NOMO-1 treated with dmso at 0.1 percent for 144 hours (cell line): ENCODE data around the gene S1PR1.
"Not testable (repeated sequence)": the region's sequence is repeated elsewhere in the genome, so short reads cannot be mapped to it uniquely, and the experiment has no call there.

Experiments
- DNase-seq: peaks from one replicate; lab custom pipeline; 2025; ENCODE audit not compliant: unreplicated experiment; lab: John Stamatoyannopoulos, UW

S1PR1 gene

DNA sequence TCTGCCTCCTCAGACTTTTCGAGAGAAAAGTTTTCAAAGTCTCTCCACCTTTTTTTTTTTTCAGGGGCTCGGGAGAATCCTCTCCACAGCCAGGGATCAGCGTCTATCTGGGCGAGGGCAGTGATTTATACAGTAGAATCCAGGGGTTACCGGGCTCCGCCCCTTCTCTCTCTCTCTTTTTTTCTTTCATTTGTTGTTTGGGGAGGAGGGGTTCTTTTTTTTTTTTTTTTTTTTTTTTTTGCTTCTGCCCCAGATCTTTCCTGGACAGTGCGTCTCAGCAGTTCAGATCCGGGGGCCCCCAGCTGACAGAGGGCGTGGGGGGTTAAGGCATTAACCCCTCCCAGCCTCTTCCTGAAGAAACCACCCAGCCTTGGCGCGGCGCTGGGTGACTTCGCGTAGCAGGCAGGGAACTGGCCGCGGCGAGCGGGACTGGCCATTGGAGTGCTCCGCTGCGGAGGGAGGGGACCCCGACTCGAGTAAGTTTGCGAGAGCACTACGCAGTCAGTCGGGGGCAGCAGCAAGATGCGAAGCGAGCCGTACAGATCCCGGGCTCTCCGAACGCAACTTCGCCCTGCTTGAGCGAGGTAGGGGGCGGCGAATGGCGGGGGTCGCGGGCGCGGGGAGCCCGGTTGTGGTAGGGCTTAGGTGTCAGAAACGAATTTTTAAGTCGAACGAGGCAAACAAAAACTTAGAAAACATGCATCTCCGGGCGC, at the start of gene S1PR1:
Gene S1PR1 (plus strand): TSS at position 504 of the 713 bp plus-strand sequence. CDS start 1,966 bp downstream, outside the sequence.
- no peak for DNase-seq

DNA sequence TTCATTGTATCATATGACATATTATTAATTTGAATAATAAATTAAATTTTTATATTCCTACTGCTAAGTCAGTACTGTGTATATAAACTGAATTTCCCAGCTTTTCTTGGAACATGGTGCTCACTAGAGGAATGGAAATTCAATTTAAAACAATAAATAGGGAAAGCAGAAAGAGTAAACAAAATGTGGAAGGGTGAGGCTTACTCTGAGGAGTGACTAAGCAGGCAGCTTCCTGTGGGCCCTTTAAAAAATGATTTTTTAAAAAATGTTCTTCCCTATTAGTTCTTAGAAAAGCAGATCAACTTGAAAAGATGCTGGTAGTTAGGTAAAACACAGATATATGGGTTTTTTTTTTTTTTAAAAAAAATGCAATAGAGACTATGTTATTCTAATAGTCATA, 49.5 kb upstream of the S1PR1 start:
- no peak for DNase-seq

DNA sequence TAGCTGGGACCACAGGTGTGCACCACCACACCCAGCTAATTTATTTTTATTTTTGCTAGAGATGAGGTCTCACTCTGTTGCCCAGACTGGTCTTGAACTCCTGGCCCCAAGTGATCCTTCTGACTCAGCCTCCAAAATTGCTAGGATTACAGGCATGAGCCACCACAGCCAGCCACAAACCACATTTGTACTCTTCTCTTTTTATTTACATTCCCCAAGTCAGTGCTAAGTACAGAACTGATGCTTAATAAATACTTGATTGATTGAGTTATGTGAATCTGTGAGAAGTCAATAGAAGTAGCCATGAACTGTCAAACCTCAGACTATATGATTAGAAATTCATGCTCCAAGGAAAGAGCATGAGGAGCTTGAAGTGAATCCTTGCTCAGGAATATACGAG, 48.5 kb upstream of the S1PR1 start:
- DNase-seq = no peak

DNA sequence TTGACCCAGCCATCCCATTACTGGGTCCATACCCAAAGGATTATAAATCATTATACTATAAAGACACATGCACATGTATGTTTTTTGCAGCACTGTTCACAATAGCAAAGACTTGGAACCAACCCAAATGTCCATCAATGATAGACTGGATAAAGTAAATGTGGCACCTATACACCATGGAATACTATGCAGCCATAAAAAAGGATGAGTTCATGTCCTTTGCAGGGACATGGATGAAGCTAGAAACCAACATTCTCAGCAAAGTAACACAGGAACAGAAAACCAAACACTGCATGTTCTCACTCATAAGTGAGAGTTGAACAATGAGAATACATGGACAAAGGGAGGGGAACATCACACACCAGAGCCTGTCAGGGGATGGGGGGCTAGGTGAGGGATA, 47.9 kb upstream of the S1PR1 start:
- DNase-seq = not testable (repeated sequence)

DNA sequence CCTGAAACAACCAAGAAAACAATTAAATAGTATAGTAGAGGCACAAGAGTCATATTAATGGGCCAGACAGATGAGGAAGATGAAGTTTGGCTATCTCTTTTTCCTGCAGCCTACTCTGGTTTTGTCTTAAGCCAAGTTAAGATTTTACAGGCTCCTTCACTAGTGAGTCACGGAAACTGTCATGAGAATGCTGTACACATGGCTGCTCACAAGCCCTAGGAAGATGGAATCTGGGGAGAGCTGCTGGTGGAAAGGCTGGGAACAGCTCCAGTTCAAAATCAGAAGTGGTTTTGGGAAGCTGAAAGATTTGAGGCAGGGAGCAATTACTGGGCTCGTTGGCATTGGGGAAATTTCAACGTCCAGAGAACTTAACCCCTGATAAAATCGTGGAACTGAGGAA, 46.4 kb upstream of the S1PR1 start:
- no peak for DNase-seq

DNA sequence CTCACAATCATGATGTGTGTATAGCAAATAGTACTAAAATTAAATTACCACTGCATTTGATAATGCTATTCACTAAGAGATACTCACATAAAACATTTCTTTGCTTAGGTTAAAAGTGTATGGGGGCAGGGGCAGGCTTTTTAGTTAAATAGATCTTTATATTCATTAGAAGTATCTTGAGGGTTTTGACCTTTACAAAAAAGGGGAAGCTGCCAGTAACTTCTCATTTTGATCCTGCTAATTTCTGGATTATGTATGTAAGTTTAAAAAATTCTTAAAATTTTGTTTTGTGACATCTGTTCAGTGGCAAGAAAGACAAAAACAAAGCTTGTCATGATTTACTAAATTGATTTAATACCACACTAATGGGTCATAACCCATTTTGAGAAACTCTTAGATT, 45.8 kb upstream of the S1PR1 start:
- DNase-seq = no peak

DNA sequence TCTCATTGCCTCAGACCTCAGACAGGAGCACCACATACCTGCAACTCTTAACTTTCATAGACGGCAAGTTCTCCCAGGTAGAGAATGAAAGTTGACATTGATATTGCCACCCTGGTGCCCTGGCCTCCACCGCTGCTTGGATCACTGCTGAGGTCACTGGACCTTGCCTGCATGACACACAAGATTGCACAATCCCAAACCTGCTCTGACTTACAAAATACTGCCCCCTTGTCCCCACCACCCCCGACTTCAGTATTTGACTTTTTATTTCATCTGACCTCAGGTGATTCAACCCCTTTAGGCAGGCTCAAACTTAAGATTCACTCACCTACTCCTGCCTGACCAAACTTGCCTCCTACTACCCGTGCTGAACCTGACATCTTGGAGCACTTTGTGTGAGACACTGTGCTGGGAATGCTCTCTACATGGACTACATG, 43.1 kb upstream of the S1PR1 start:
- no peak for DNase-seq

DNA sequence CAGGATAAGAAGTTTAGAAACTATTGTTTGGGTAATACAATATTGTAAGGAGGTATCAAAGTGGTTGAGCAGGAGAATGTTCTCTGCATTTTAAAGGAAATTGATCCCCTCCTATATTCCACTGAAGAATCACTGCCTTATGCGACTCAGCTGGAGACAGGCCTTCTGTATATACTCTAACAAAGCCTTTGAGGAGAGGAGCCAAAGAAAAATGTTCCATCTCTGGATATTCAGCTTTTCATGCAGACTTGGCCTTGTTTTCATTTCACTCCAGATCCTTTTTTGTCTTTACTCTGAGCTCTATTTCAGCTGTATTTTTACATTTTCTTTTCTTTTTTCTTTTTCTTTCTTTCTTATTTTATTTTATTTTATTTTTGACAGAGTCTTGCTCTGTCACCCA, 42.1 kb upstream of the S1PR1 start:
- no peak for DNase-seq

DNA sequence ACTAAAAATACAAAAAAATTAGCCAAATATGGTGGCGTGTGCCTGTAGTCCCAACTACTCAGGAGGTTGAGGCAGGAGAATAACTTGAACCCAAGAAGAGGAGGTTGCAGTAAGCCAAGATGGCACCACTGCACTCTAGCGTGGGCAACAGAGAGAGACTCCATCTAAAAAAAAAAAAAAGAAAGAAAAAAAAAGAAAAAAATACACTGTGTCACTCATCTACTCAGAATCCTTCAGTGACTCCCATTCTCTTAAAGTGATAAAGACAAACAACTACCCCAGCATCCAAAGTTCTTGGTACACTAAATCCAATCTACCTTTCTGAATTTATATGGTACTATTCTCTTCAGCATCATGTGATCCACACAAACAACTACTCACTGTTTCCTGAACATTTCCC, 40.2 kb upstream of the S1PR1 start:
- DNase-seq = no peak

DNA sequence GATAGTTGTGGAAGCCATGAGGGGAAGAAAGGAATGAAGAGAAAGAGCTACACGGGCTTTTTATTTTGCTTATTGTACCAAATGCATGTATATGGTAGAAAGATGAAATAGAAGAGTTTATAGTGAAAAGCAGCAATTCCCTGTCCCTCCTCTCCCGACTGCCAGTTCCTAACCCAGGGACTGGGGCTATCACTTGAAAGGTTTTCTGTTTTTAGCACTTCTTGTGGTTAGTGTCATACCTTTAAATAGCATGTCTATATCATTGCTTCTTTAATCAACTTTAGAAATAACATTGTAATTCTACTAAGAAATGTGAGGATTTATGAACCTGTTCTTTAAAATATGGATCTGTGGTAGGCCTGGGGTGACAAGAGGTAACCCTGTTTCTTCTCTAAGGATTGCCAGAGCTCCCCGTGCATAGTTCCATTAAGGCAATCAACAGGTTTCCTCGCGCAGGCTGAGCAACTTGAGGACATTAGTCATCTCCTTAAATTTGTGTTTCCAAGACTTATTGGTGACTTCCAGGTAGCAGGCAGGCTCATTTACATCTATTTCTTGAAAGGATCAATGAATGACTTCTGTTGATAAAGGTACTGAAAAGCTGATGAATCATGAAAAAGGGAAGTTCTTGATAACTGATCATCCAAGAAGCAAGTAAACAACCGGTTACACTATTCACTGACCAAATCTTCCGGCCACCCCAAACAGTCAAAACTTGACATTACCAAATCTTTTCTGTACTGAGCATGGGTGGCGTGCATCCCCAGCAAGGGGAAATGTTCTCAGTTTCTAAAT, 37.8 kb upstream of the S1PR1 start:
- DNase-seq = no peak

DNA sequence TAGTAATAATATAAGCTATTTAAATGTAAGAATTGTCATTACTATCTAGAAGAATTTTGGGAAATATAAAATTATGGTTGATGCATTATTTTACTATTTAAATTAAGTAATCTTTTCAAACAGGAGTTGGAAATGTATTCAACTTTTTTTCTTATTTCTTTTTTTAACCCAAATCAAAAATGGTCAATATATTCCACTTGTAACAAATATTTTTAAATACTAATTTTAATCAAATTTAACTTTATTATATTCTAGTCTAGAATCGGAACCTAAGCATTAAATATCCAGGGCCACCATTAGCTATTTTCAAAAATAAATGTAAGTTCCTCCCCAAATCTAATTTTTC, 37.2 kb upstream of the S1PR1 start:
- no peak for DNase-seq

DNA sequence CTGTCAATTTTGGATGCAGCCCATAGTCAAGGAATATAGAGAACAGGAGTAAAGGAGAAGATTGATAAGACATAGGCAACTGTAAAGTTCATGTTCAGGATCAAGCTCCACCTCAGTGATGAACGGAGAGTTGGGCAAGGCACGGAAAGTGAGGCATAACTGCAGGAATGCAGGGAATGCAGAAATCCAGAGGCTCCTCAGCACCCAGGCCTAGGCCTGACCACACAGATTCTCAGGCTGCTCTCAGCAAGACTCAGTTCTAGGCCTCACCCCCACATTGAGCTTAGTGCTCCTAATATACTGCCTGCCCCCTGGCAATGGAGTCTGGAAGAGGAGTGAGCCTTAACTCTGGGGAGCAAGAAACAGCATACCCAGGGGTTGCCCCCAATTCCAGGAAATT, 36.3 kb upstream of the S1PR1 start:
- no peak for DNase-seq

DNA sequence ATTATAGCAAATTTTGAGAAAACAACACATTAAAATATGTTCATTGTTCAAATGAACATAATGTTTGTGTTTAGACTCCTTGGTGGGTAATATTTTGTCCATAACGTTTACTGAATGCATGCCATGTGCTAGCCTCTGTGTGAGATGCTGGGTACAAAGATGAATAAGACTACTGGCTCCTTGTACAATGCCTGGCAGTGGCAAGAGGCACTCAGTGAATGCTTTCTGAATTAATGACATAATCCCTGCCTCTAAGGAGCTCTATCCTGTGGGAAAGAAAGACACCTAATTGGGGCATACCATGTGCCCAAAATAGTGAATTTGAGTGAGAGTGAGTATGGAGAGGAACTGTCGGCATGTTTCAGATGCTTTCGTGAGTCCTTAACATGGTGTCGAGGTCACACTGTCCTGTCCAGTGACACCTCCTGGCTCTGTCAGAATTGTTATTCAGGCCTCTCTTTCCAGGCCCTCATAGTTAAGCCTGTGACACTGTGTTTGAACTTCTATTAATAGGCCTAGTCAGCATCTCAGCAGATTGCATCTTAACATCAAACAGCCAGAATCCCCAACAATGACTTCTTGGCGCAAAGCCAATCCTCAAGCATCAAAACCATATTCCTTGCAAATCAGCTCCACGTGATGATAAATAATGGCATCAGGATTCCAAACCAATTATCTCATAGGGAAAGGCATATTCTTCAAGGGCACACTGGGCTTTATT, 32.8 kb upstream of the S1PR1 start:
- DNase-seq = no peak

DNA sequence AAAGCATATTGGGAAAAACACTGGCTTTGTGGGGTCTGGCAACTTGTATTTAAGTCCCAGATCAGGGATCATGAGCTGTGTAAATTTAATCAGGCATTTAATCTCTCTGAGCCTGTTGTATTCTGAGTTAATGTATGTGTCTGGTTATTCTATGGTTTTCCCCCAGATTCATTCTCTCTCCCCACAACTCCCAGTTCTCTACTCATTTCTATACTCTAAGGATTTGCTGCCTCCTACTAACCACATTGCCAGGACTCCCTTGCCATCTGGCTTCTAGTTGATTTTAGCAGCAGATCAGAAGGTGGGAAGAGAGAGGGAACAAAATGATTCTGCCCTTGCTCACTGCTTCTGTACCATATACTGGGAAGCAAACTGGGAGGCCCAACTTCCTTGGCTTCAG, 31.4 kb upstream of the S1PR1 start:
- DNase-seq = no peak

DNA sequence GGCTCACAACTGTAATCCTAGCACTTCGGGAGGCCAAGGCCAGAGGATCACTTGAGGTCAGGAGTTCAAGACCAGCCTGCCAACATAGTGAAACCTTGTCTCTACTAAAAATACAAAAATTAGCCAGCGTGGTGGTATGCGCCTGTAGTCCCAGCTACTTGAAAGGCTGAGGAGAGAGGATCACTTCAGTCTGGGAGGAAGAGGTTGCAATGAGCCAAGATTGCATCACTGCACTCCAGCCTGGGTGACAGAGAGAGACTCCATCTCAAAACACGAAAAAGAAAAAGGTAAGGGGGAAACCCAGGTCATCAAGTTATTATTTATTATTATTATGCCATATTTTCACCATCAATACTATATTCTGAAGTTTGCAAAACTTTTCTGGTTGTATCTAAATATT, 30.7 kb upstream of the S1PR1 start:
- DNase-seq = not testable (repeated sequence)

DNA sequence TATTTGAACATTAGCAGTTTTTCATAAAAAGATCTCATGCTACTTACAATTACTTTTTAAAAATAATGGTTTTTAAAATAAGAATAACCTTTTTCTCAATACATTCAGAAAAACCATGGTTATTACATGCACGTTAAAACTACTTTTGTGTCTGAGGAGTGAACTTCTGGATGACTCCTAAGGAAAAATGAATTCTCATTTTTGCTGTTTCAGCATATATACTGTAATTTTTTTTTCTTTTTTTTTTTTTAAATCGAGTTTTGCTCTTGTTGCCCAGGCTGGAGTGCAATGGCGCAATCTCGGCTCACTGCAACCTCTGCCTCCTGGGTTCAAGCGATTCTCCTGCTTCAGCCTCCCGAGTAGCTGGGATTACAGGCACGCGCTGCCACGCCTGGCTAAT, 29.5 kb upstream of the S1PR1 start:
- not testable (repeated sequence) for DNase-seq

DNA sequence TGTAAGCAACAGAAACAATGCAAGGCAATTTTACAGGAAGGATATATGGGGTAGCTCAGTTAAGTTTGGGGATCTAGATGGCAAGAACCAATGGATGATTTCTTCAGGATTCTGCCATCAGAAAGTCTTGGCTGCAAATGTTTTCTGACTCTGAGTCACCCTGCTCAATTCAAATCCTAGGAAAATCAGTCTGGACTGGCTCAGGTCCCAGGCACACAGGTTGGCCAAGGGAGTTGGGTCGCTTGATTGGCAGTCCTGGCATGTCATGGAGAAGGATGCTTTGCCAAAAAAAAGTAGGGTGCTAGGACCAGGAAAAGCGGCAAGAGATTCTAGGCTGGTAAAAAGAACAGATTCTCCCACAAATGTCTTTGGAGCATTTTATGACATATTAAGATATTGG, 28.9 kb upstream of the S1PR1 start:
- no peak for DNase-seq

DNA sequence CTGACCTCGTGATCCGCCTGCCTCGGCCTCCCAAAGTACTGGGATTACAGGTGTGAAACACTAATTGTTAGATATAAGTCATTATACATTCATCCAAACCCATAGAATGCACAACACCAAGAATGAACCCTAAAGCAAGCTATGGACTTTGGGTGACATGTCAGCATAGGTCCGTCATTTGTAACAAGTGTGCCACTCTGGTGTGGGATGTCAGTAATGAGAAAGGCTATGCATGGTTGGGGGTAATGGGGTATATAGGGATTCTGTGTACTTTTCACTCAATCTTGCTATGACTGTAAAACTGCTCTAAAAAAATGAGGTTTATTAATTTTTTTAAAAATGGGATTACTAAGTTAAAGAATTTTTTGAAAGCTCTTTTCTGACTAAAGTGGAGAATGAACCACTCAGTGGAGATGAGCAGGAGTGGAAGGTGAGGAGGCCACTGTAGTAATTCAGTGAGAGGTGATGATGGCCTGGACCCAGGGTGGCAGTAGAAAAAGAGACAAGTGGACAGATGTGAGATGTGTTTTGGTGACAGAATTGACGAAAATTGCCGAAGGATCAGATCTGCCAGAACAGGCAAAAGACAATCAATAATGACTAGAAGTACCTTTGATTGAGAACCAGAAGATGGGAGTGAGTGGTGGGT, 21.3 kb upstream of the S1PR1 start:
- no peak for DNase-seq

DNA sequence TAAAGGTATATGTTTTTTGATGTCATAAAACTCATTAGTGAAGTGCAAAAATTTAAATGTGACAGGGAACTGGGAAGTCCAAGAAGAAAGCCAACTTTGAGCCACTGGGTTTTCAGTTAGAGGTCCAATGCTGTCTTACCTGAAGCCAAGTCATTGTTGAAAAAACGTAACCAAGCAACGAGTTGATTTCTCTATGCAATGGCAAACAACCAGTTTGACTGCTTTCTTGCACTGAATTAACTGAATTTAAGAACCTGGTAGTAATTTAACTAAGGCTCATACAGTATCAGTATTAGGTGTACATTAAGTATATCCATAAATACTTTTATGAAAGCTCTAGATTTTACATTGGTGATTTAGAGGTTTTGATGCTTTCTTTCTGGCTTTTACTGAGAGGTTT, 20.2 kb upstream of the S1PR1 start:
- no peak for DNase-seq

DNA sequence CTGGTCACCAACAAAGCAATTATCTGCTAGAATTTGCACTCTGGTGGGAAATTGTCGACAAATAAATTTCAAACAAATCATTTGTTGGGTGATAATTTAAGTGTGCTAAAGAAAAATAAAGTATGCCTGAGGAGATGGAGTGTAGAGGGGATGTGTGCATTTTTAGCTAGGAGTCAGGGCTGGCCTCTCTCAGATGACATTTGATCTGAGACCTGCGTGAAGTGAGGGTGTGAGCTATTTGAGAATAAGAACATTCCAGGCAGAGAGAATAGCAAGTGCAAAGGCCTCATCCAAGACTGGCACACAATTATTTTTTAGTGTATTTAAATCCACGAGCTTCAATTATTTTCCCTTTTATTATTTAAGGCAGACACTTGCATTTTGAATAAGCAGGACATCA, 19.7 kb upstream of the S1PR1 start:
- DNase-seq = no peak

DNA sequence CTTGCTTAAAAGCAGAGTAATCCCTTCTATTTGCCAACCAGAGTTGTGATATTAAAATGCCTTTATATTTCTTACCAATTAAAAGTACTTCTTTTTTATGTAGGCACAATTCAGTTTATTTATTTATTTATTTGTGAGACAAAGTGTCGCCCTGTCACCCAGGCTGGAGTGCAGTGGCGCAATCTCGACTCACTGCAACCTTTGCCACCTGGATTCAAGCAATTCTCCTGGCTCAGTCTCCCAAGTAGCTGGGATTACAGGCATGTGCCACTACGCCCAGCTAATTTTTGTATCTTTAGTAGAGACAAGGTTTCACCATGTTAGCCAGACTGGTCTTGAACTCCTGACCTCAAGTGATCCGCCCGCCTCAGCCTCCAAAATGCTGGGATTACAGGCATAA, 17.9 kb upstream of the S1PR1 start:
- DNase-seq = not testable (repeated sequence)
